ENCODE data around the gene KRTAP5-3.
"Not testable (repeated sequence)": the region's sequence is repeated elsewhere in the genome, so short reads cannot be mapped to it uniquely, and the experiment has no call there.

KRTAP5-3 gene

GRCh38 chr11:1604181-1604580, 4.1 kb downstream of the KRTAP5-3 start:
- no peaks in the 10 kb centered on the region for H3K9me3 ChIP-seq
- H3K27ac ChIP-seq, result no peak overlapping the region
- H3K36me3 ChIP-seq, result no peaks in the 10 kb centered on the region
- TF ChIP-seq CTCF (IDR thresholded peaks at IDR 0.05), result no peak
- peaks cover 81% of the 10 kb centered on the region for H3K27me3 ChIP-seq
- H3K4me3 ChIP-seq (ENCODE audit: low read depth in 1 of 2, low read length in 1 of 2), result no peak overlapping the region
- H3K4me1 ChIP-seq (ENCODE audit: control insufficient read depth in 1 of 2, insufficient read depth in 1 of 2, low read depth in 1 of 2, low read length in 1 of 2), result no peaks in the 10 kb centered on the region

GRCh38 chr11:1603629-1604028, 4.6 kb downstream of the KRTAP5-3 start:
- Histone ChIP-seq H3K4me1 (ENCODE audit: control insufficient read depth in 1 of 2, insufficient read depth in 1 of 2, low read depth in 1 of 2, low read length in 1 of 2) (no peaks in the 10 kb centered on the region), H3K4me3 (ENCODE audit: low read depth in 1 of 2, low read length in 1 of 2) (no peak overlapping the region), H3K27ac (no peak overlapping the region), H3K27me3 (peaks cover 84% of the 10 kb centered on the region), H3K9me3 (no peaks in the 10 kb centered on the region), H3K36me3 (no peaks in the 10 kb centered on the region)
- no peak for TF ChIP-seq CTCF (IDR thresholded peaks at IDR 0.05)

GRCh38 chr11:1601663-1602062, 6.6 kb downstream of the KRTAP5-3 start:
- not testable (repeated sequence) for H3K4me3 ChIP-seq (ENCODE audit: low read depth in 1 of 2, low read length in 1 of 2); H3K27ac ChIP-seq; H3K36me3 ChIP-seq; H3K4me1 ChIP-seq (ENCODE audit: control insufficient read depth in 1 of 2, insufficient read depth in 1 of 2, low read depth in 1 of 2, low read length in 1 of 2); H3K9me3 ChIP-seq
- peaks cover 84% of the 10 kb centered on the region for H3K27me3 ChIP-seq

- Histone ChIP-seq H3K27ac (no peak overlapping the region), H3K36me3 (no peaks in the 10 kb centered on the region), H3K9me3 (no peaks in the 10 kb centered on the region), H3K27me3 (peaks cover 84% of the 10 kb centered on the region), H3K4me1 (ENCODE audit: control insufficient read depth in 1 of 2, insufficient read depth in 1 of 2, low read depth in 1 of 2, low read length in 1 of 2) (no peaks in the 10 kb centered on the region), H3K4me3 (ENCODE audit: low read depth in 1 of 2, low read length in 1 of 2) (no peak overlapping the region)
- TF ChIP-seq CTCF (IDR thresholded peaks at IDR 0.05), result no peak
Measured at GRCh38 chr11:1600626-1601025, 7.6 kb downstream of the KRTAP5-3 start.

- Histone ChIP-seq H3K27me3 (peaks cover 97% of the 10 kb centered on the region), H3K9me3 (no peaks in the 10 kb centered on the region), H3K36me3 (no peaks in the 10 kb centered on the region), H3K27ac (no peak overlapping the region), H3K4me3 (ENCODE audit: low read depth in 1 of 2, low read length in 1 of 2) (no peak overlapping the region), H3K4me1 (ENCODE audit: control insufficient read depth in 1 of 2, insufficient read depth in 1 of 2, low read depth in 1 of 2, low read length in 1 of 2) (no peaks in the 10 kb centered on the region)
- no peak for TF ChIP-seq CTCF (IDR thresholded peaks at IDR 0.05)
Measured at GRCh38 chr11:1598816-1599215, 9.4 kb downstream of the KRTAP5-3 start.

GRCh38 chr11:1598406-1598805, 9.9 kb downstream of the KRTAP5-3 start:
- H3K4me1 ChIP-seq (ENCODE audit: control insufficient read depth in 1 of 2, insufficient read depth in 1 of 2, low read depth in 1 of 2, low read length in 1 of 2); H3K9me3 ChIP-seq; H3K4me3 ChIP-seq (ENCODE audit: low read depth in 1 of 2, low read length in 1 of 2); H3K36me3 ChIP-seq; H3K27ac ChIP-seq: not testable (repeated sequence)
- peaks cover 100% of the 10 kb centered on the region for H3K27me3 ChIP-seq

- H3K9me3 ChIP-seq, result no peaks in the 10 kb centered on the region
- H3K27me3 ChIP-seq, result peaks cover 100% of the 10 kb centered on the region
- H3K27ac ChIP-seq, result no peak within 1 kb of the TSS
- no peak for TF ChIP-seq CTCF (IDR thresholded peaks at IDR 0.05)
- no peaks in the 10 kb centered on the region for H3K36me3 ChIP-seq
- H3K4me3 ChIP-seq (ENCODE audit: low read depth in 1 of 2, low read length in 1 of 2), result no peak within 1 kb of the TSS
- no peaks in the 10 kb centered on the region for H3K4me1 ChIP-seq (ENCODE audit: control insufficient read depth in 1 of 2, insufficient read depth in 1 of 2, low read depth in 1 of 2, low read length in 1 of 2)
Measured at GRCh38 chr11:1597994-1598380, 10.3 kb downstream of the KRTAP5-3 start, which contains the start of gene KRTAP5-2. Gene KRTAP5-2, minus strand, starts transcription at chr11:1598294. Its CDS starts 44 bp downstream, at chr11:1598250.
